Activated CD8-positive, alpha-beta memory T cell treated with anti-CD3 and anti-CD28 coated beads for 4 hours (primary cell): ENCODE data around the gene OMA1.
"Not testable (repeated sequence)": the region's sequence is repeated elsewhere in the genome, so short reads cannot be mapped to it uniquely, and the experiment has no call there.

Experiments
- DNase-seq, 2 donors: peaks; one replicate each; pipeline ENCODE4 v3.0.0-alpha.2; 2020; ENCODE audit warnings: low read depth in 2 of 2

OMA1 gene

GRCh38 chr1:58573705-58574591 is 27.4 kb upstream of the OMA1 start:
- DNase-seq: peak in 1 of 2 donors; percentile 5

DNA sequence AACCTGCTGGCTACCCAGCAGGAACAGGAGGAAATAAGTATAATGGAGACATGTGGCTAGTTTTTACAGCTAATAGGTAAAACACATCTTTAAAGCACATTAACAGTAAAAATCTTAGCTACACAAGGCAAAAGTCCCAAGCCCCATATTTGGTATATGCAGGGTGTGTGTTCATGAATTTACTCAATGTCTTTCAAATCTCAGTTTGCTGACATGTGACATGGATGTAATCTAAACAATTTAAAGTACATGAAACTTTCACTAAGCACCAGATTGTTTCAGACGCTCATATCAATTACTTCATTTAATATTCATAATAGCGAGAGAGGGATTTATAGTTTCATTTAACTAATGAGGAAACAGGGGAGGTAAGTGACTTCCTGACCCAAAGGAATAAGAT is 26.6 kb upstream of the OMA1 start:
- no peak for DNase-seq

DNA sequence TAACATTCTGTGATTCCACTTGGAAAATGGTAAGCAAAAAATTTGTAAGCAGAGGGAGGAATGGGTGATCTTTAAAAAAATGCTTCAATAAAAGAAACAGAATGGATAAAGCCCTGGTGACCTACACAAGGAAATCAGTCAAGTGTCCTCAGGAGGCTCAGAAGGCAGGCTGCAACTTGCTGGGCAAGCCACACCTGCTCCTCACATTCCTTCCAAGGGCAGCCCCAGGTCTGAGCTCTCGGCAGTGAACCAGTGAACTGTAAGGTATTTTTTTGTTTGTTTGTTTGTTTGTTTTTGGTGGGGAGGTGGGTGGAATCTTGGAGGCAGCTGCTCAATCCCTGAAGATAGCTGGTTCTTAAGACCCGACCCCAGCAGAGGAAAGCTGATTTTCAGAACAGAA is 26.2 kb upstream of the OMA1 start:
- DNase-seq: no peak

GRCh38 chr1:58571616-58572015 is 25.1 kb upstream of the OMA1 start:
- DNase-seq: no peak

GRCh38 chr1:58570817-58571216 is 24.3 kb upstream of the OMA1 start:
- DNase-seq: no peak

- DNase-seq: no peak
These were observed 23.6 kb upstream of the OMA1 start for GRCh38 chr1:58570094-58570493.

DNA sequence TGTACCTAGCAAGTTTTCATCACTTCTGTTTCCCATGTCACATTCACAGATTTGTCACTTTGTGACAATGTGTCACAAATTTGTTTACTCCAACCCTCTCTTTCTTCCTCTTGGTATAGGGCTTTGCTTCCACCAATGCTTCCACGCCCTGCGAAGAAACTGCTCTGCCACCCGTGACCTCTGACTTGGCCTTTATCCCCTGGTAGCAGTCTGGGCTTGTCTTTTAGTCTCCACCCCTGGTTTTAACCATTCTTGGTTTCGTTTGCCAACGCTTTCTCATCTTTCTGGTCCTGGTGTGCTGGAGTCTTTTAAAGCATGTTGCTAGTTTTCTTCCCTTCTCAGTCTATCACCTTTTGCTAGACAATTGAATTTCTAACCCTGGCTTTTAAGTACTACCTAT is 22.4 kb upstream of the OMA1 start:
- DNase-seq: no peak

DNA sequence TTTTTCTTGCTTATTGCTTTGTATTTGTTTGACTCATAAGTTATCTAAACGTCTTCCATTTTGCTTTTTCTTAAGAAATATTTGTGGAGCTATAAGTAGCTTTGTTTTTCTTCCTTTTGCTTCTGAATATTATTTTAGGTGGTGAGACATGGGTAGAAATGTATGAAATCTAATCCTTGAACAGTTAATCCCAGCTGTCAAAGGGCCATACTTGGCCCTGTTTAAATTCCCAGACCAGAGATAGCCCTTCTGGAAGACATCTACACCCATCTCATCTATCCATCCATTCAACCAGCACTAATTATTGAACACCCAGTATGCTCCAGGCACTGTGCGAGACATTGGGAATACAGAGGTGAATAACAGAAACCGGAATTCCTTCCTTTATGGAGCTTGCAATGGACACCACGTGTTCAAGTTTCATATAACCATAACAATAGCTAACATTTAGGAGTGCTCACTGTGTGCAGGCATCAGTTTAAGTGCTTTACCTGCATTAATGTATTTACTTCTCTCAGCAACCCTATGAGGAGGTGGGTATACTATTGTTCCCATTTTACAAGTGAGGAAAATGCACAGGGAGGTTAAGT is 21.8 kb upstream of the OMA1 start:
- no peak for DNase-seq

DNA sequence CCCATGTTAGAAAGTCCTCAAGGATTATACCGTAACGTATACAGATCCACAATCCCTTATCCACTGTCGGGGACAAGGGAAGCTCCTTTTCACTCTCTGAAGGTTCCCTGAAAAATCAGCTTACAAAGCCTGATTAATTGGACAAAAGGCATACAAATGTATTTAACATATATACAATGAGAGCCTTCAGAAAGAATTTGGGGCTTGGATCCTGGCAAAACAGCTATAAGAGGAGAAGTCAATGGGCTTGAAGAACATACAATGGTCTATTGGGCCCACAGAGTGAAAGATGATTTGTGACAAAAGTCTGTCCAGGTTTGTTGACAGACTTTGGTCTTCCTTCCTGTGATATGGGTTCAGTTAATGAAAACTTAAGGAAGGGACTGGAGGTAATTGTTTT is 19.8 kb upstream of the OMA1 start:
- no peak for DNase-seq

GRCh38 chr1:58563715-58564114 is 17.2 kb upstream of the OMA1 start:
- DNase-seq: not testable (repeated sequence)

- no peak for DNase-seq
These were observed 15.1 kb upstream of the OMA1 start for GRCh38 chr1:58561633-58562032.

DNA sequence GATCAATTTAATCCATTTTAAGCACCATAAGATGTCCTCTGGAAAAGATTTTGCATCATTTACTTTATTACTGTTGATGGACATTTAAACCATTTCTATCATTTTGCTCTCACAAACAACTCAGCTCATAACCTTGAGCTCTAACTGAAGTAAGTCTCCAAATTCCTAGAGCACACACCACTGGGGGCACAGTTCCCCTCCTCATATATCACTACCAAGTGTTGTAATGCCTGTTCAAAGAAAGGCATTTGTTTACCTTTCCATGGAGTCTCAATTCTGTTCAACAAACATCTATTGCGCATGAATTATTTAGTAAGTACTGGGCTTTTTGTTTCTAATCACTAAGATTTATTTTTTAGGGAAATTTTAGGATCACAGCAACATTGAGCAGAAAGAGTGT is 8.9 kb upstream of the OMA1 start:
- no peak for DNase-seq

GRCh38 chr1:58551186-58552140 is 4.9 kb upstream of the OMA1 start:
- no peak for DNase-seq

DNA sequence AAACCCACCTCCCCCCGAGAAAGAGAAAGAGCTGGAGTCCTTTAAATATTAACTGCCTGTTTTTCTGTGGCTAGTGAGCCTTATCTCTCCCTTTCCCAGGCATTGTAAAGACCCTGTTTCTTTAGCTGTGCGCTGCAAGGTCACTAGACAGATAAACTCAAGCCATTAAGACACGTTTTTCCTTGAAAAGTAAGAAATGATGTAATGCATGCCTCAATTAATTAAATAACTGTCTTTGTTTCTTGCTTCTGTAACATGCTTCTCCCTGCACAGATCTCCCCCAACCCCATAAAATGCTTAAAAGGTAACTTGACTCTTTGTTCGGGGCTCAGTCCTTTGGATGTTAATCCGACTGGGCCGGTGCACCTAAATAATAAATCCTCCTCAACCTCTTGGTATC is 2.8 kb upstream of the OMA1 start:
- not testable (repeated sequence) for DNase-seq

DNA sequence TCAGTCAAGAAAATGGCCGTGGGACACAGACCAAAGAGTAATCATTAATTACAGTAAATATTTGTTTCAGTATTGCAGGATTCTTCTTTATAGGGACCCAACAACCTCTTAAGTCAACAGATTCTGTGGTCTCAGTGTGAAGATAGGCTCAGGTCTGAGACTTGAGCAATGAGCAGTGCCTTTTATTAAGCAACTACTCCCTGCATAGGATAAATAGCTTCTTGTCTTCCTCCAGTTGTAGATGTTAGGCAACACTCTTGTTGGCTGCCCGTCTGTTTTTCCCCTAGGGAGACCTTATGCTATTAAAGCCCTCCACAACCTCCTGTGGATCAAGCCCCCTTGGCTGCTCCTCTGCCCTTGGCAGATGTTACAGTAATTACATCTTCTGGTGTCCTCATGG is 1.8 kb upstream of the OMA1 start:
- no peak for DNase-seq

- peak; percentile 41 to 73 for DNase-seq
These were observed 671 bp downstream of the OMA1 start for GRCh38 chr1:58545591-58546519.

DNA sequence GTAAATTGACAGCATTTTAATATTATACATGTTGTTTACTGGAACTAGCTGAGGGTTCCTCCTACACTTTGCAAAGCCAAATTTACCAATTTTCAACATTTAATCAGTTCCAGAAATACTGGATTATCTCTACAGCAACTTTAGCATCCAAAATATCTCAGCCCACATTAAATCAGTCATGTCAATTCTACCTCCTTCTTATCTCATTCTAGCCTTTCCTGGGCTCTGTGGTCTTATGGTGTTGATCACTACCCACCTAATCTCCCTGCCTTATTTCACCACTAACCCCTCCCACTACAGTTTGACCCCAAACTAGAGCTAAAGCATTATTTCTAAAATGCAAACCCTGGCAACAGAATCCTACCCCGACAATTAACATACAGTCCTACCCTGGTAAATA is 3.3 kb downstream of the OMA1 start:
- DNase-seq: no peak

DNA sequence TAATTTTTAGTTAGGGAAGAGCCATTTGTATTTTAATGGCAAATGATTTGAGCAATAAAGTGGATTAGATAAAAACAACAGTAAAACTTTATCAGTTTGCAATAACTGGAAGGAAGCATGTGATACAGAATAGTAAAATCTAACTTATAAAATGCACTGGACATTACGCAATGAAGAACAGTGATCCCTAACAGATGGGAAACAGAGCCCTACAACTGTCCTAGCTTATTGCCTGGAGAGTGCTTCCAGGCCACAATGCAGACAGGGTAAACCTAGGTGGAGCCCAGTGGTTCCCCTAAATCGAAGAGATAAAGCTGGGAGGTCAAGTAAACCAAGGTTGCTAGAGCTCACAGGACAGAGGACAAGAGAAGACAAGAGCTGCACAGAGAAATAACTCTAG is 7.0 kb downstream of the OMA1 start:
- no peak for DNase-seq

DNA sequence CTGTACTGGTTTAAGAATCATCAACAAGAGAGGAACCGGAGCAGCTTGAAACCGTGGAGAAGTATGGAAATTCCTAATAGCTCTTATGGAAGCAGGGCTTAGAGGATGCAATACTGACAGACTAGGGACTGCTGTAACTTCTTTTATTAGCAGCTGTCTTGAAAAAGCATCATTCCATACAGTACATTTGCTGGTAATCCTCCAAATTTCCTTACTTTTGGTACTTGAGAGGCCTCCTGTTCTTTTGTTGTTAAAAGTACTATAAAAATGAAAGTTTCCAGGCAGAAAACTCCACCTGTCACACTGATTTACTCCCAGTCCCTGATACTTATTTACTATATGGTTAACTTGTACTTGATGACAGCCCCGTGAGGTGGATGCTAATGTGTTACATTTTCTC is 7.7 kb downstream of the OMA1 start:
- DNase-seq: no peak

DNA sequence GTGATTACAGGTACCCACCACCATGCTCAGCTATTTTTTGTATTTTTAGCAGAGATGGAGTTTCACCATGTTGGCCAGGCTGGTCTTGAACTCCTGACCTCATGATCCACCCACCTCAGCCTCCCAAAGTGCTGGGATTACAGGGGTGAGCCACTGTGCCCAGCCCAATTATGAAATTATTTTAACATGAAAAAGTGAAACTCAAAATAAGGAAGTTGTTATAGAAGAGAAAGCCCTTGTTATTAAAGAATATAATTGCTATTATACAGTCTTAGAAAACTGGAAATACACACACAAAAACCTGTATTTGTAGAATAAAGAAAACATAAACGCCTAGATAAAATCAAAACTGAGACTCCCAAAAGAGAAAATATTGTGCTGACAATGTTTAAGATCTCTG is 14.7 kb downstream of the OMA1 start:
- DNase-seq: not testable (repeated sequence)

GRCh38 chr1:58529284-58529683 is 17.2 kb downstream of the OMA1 start:
- no peak for DNase-seq
